GM18508 (cell line): ENCODE results near the gene RETN.

ENCODE experiments used
- ATAC-seq: cut with Tn5 transposase; IDR thresholded peaks from one replicate; pipeline ENCODE4 v1.9.1; 2021; ENCODE audit warnings: moderate number of reproducible peaks; ENCODE audit not compliant: insufficient read depth, unreplicated experiment

Gene RETN

DNA sequence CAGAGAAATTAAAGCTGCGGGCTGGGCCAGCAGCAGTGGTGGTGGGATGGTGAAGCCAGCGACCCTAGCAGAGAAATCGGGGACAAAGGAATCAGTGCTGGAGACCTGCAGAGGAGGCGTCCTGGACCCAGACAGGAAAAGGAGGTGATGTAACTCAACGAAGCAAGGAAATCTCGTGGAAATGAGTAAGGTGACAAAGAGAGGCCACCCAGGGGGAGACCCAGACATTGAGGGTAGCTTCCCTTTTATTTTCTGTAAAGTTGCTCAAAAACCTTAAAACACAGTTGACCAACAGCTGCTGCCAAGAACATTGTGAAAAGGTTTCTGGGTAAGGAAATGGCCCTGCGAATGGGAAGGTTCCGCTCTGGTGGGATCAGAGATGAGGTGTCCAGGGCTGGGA is 13.3 kb upstream of the RETN start:
- no peak for ATAC-seq

DNA sequence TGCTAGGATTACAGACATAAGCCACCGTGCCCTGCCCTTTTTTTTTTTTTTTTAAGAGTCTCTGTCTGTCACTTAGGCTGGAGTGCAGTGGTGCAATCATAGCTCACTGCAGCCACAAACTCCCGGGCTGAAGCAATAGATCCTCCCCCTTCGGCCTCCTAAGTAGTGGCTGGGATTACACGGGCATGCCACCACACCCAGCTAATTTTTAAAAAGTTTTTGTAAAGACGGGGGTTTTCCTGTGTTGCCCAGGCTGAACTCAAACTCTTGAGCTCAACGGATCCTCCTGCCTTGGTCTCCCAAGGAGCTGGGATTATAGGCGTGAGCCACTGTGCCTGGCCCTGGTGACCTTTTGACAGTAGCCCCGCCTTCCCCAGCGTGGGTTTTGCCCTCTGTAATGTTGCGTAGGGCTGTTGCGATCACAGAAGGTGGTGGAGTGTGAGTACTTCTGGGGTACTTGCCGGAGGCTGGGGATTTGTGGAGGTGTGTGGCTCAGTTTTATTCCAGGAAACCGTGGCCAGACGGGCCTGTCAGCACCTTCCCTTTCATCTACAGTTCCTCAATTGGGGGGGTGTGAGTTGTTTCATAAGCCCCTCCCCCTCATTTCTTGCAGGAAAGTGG is 11.6 kb upstream of the RETN start:
- no peak for ATAC-seq

DNA sequence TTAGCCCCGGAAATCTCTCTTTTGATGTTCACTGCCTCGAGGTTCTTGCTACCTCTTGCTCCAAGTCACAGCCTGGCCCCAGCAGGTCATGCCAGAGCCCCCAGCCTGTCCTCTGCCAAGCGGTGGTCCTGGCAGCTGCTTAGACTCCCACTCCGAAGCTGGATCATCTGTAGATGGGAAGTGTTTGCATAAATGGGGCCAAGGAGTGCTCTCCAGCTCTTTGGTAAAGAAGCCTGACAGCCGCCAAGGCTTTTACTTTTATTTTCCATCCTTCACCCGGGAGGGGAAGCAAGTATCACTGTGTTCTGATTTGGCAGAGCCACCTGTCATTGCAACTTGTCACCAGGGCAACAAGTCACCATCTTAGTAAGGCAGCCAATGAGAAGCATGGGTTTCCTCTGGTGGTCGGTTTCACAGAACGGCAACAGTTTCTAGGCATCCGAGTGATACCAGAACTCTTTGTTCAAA is 10.6 kb upstream of the RETN start:
- ATAC-seq: no peak

DNA sequence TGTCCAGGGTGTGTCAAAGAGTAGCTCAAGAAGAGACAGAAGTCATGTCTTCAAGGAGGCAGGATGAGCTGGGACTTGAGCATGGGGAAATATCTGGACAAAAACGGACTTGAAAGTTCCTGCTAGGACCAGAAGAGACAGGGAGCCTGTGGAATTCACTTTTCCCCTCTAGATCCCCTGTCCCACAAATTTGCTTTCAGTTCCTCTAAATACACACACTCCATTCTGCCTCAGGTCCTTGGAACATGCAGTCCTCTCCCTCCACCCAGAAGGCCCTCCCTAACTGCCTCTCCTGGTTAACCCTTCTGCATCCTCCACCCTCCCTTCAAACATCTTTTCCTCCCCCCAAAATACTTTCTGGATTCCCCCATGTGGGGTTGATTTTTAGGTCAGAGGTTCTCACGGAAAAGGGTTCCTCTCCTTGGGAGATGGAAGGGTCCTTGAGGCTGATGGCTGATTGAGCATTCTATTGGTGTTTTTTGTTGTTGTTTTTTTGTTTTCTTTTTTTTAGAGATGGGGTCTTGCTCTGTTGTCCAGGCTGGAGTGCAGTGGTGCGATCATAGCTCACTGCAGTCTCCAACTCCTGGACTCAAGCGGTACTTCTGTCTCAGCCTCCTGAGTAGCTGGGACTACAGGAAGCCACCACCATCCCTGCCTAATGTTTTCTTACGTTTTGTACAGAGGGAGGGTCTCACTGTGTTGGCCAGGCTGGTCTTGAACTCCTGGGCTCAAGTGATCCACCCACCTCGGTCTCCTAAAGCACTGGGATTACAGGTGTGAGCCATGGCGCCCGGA is 6.9 kb upstream of the RETN start:
- no peak for ATAC-seq

DNA sequence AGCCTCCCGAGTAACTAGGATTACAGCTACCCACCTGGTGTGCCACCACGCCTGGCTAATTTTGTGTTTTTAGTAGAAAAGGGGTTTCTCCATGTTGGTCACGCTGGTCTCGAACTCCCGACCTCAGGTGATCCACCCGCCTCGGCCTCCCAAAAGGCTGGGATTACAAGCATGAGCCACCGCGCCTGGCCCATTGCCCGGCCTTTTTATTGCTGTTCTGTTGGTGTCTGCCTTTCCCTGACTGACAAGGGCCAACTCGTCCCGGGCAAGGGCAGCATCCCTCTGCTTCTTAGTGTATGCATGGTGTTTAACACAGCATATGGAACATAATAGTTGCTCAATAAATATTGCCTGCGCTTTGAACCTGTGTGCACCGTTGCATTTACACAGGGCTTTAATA is 6.2 kb upstream of the RETN start:
- no peak for ATAC-seq

DNA sequence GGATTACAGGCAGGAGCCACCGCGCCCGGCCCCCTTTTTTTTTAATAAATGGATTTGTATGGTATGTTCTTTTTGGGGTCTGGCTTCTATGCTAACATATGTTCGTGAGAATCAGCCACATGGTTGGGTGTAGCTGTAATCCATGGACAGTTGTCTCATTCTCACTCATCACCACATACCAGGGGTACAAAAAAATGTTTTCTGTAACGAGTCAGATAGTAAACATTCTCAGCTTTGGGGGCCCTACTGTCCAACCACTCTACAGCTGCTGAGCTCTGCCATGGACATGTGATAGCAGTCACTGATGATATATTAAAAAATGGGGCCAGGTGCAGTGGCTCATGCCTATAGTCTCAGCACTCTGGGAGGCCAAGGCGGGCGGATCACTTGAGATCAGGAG is 5.1 kb upstream of the RETN start:
- ATAC-seq: no peak

DNA sequence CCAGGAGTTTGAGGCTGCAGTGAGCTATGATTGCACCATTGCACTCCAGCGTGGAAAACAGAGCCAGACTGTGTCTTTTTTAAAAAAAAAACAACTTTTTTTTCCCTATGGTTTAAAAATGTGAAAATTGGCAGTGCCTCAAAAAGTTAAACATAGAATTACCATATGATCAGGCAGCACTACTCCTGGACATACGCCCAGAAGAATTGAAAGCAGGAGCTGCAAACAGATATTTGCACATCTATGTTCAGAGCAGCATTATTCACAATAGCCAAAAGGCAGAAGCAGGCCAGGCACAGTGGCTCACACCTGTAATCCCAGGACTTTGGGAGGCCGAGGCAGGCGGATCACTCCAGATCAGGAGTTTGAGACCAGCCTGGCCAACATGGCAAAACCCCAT is 3.8 kb upstream of the RETN start:
- no peak for ATAC-seq

DNA sequence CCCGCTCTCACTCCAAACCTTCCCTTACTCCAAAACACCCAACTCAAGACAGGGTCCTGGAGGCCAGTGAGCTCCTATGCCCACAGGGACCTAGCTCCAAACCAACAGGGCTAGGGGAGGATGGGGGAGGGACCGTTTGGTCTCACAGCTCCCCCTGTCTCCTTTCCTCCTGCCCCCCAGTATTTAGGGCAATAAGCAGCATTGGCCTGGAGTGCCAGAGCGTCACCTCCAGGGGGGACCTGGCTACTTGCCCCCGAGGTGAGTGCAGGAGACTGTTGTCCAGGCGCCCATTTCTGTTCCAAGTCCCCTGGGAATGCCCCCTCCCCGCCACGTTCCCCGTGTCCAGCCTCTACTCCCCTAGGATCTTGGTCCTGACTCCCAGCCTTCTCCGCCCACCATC is 792 bp downstream of the RETN start:
- ATAC-seq: no peak

DNA sequence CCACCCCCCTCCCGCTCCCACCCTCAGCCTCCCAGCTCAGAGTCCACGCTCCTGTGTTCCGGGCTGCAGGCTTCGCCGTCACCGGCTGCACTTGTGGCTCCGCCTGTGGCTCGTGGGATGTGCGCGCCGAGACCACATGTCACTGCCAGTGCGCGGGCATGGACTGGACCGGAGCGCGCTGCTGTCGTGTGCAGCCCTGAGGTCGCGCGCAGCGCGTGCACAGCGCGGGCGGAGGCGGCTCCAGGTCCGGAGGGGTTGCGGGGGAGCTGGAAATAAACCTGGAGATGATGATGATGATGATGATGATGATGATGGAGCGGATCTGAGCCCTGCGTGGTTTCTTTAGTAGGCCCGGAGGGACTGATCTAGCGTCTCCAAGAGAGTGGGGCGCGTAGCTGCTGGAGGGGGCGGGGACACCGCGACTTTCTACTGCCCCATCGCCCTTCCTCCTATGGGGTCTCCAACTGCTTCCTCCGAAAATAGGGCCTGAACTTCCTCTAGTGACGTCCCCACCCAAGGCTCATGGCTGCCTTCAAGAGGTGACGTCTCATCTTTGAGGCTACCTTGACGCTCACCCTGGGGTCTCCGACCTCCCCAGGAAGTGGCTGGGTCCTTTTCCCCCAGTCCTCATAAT is 1.4 kb downstream of the RETN start:
- no peak for ATAC-seq

DNA sequence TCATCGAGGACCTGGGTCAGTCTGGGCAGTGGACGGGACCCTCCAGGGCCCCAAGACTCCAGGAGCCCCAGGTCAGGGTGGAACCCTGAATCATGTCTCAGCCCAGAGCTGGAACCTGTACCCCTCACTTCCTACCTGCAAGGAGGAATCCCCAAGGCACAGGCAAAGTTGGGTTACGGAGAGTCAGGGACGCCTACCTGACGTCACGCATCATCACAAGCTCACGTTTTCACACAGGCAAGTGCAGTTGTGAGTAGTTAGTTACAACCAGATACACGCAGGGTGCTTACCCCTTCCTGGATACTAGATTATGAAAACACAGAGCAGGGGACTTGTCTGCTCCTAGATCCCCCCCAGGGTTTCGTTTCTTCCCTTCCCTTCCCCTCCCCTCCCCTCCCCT is 1.9 kb downstream of the RETN start:
- ATAC-seq: no peak

DNA sequence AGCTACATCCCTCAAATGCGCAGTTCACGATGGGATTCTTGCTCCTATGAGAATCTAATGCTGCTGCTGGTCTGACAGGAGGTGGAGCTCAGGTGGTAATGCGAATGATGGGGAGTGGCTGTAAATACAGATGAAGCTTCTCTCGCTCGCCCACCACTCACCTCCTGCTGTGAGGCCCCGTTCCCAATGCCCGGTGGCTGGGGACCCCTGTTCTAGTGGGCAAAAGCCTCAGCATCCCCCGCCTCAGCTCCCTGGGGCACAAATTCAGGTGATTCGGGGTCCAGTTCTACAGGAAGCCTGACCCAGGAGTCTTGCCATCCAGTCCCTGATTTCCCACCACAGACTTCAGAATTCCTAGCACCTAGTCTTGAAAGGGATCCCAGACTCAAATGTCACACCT is 3.7 kb downstream of the RETN start:
- no peak for ATAC-seq

DNA sequence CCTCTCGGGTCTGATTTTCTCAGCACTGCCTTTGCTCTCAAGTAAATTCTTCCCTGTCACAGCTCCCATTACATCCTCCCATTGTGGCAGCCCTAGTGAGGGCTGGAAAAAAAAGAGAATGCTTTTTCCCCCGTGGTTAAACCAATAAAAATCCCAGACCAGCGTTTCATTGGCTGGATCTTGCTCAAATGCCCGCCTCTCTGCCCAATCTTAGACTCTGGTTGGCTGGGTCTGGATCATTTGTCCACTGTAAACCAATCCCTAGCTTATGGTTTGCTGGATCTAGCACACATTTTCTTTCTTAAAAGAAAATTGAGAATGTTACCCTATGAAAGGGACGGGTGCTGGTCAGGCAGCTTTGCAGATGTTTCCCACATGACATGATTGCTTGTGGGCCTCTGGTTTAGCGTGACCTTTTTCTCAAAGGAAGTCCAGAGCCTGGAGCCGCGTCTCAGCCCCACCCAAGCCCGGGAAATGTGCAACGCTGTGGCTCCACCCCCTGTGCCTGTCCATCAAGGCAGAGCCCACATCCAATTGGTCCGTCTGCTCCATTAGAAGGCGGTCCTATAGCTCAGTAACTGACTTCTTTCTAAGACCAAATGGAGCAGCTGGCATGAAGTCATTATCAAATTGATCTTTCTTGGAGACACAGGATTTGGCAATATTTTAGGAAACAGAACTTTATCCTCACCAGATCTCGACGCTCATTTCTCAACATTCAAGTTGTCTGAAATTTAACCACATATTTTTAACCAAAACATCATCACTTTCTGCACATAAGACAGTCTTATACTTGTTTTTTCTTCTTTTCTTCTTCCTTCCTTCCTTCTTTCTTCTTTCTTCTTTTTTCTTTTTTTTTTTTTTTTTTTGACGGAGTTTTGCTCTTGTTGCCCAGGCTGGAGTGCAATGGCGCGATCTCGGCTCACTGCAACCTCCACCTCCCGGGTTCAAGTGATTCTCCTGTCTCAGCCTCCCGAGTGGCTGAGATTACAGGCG is 5.5 kb downstream of the RETN start:
- no peak for ATAC-seq

DNA sequence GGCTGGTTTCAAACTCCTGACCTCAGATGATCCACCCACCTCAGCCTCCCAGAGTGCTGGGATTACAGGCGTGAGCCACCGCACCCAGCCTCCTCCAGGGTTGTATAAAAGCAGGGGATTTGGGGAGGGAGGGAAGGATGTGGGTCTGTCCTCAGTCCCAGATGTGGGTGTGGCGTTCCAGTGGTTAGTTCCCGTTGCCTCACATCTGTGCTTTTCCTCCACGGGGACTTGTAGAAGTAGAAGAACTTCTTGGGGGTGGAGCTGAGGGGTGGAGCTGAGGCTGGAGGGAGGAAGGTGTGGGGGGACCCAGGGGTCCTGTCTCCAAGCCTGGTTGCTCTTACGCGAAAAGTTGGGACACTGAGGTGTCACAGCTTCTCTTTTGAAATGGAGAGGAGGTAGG is 7.5 kb downstream of the RETN start:
- ATAC-seq: no peak

DNA sequence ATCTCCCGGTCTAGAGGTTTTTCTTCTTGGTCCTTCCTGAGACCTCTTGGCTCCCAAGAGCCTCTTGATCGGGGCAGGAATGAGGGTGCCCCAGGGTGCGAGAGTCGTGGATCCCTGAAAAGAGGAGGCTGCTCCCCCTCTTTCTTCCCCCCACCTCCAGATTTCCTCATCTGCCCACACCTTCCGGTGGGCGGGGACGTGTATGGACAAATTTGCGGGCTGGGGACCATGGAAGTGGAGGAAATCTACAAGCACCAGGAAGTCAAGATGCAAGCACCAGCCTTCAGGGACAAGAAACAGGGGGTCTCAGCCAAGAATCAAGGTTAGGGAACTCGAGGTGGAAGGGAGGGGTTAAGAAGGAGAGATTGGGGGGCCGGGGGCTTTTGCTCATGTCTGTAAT is 8.0 kb downstream of the RETN start, which contains the start of gene MCEMP1:
TSS of gene MCEMP1 (plus strand) at position 237 of the 400 bp plus-strand sequence. CDS start at position 268, 31 bp downstream.
- no peak for ATAC-seq

DNA sequence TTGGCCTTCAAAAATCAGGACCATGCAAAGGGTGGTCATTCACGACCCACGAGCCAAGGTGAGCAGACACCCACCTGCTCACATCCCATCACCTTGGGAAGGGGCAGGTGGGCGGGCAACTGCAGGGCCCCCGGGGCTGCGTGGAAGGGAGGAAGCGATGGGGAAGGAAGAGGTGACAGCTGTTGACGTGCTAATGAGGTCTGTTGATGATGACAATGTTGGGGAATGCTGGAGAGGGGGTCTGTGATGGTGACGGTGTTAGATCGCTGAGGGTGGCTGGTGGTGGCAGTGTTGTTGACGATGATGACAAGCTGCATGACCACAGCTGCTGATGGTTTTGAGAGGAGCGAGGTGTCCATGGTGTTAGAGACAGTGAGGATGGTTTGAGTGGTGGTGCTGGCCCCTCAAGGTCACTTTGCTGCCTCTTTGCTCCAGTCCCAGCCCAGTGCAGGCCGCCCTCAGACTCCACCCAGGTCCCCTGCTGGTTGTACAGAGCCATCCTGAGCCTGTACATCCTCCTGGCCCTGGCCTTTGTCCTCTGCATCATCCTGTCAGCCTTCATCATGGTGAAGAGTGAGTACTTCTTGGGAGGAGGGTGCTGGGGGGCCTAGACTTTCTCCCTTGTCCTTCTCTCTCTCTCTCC is 8.9 kb downstream of the RETN start:
- no peak for ATAC-seq

DNA sequence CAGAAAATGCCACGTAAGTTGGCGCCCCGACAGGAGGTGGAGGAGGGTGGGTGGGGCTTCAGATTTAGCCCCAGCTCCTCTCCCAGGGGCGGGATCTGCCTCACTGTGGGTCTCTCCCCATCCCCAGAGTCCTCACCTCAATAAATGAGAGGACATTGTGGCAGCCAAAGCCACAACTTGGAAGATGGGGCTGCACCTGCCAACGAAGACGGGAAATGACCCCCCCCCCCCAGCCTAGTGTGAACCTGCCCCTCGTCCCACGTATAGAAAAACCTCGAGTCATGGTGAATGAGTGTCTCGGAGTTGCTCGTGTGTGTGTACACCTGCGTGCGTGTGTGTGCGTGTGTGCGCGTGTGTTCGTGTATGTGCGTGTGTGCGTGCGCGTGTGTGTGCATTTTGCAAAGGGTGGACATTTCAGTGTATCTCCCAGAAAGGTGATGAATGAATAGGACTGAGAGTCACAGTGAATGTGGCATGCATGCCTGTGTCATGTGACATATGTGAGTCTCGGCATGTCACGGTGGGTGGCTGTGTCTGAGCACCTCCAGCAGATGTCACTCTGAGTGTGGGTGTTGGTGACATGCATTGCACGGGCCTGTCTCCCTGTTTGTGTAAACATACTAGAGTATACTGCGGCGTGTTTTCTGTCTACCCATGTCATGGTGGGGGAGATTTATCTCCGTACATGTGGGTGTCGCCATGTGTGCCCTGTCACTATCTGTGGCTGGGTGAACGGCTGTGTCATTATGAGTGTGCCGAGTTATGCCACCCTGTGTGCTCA is 10.3 kb downstream of the RETN start:
- no peak for ATAC-seq

DNA sequence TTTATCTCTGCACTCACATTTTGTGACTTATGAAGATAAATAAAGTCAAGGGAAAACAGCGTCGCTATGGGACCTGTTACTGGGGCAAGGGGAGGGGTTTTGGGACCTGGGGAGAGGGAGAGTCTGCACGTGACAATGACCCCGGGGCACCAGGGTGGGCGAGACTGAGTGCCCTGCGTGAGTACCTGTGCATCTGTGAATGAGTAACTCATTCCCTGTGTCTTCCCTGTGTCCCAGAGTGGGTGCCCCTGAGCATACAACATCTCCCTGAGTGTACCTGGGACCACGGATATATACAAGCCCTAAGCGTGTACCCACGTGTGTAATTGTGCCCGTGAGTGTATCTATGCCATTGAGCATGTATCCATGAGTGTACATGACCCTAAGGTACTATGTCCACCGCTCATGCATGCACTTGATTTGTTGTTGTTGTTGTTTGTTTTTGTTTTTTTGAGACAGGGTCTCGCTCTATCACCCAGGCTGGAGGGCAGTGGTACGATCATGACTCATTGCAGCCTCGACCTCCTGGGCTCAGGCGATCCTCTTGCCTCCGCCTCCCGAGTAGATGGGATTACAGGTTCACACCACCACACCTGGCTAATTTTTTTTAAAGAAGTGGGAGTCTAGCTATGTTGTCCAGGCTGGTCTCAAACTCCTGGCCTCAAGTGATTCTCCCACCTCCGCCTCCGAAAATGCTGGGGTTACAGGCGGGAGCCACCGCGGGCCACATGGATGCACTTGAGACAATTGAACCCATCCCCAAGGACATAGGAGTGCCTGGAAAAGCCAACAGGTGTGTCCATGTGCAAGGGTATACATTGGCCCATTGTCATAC is 11.1 kb downstream of the RETN start:
- no peak for ATAC-seq
